ENCODE data around the gene PCDHA10.

GRCh38 chr5:140828362-140828737 is 27.3 kb upstream of the PCDHA10 start:
- TF ChIP-seq EZH2 (optimal IDR thresholded peaks at IDR 0.05; ENCODE audit: low read depth, low read length): no peak
- no peak for TF ChIP-seq CTCF (IDR thresholded peaks at IDR 0.05; ENCODE audit: low read length)
- TF ChIP-seq EZH2phosphoT487 (IDR thresholded peaks at IDR 0.05; ENCODE audit: low read length): no peak

Measured in MM.1S (cell line).